Large intestine (tissue), 3 donors: ENCODE measurements around the gene SMYD3. TPM values are rescaled to one million over a fixed set of nuclear protein-coding genes. Genes with fewer than 3 reads are reported as not detected.
"Not testable (repeated sequence)": the region's sequence is repeated elsewhere in the genome, so short reads cannot be mapped to it uniquely, and the experiment has no call there.

ENCODE experiments used
- DNase-seq, 2 donors: peaks; one replicate each; pipeline versions ENCODE4 v3.0.0 to v3.0.0-alpha.2; 2013
- H3K27ac ChIP-seq: one replicate; pipeline ENCODE4 v1.5.1; 2013; ENCODE audit warnings: low read length
- H3K27me3 ChIP-seq: 2 replicates; pipeline ENCODE4 v1.6.1; 2013; ENCODE audit warnings: low read length; ENCODE audit not compliant: control insufficient read depth, insufficient read depth
- H3K36me3 ChIP-seq: 2 replicates; pipeline ENCODE4 v1.6.1; 2013; ENCODE audit warnings: low read length; ENCODE audit not compliant: control insufficient read depth, insufficient read depth
- H3K4me1 ChIP-seq: one replicate; pipeline ENCODE4 v1.6.1; 2013; ENCODE audit warnings: low read length; ENCODE audit not compliant: control insufficient read depth, insufficient read depth
- H3K4me3 ChIP-seq: one replicate; pipeline ENCODE4 v1.5.1; 2013; ENCODE audit warnings: low read length
- H3K9me3 ChIP-seq: one replicate; pipeline ENCODE4 v1.6.1; 2013; ENCODE audit warnings: mild to moderate bottlenecking, low read depth, low read length, moderate library complexity; ENCODE audit not compliant: control insufficient read depth
- WGBS: methylation state at CpG from one replicate; pipeline ENCODE4 v1.1.5; 2013; ENCODE audit warnings: low lambda C conversion rate; ENCODE audit not compliant: insufficient coverage; 5-methylcytosine and 5-hydroxymethylcytosine counted together
- polyA plus RNA-seq: library from polyadenylated mRNA; unstranded; fragments of 120-200 nt; gene quantifications from one replicate; pipeline ENCODE4 v1.2.1, GENCODE V29; 2013

Gene SMYD3
- polyA plus RNA-seq, 1 donor, result 12.0 TPM

DNA sequence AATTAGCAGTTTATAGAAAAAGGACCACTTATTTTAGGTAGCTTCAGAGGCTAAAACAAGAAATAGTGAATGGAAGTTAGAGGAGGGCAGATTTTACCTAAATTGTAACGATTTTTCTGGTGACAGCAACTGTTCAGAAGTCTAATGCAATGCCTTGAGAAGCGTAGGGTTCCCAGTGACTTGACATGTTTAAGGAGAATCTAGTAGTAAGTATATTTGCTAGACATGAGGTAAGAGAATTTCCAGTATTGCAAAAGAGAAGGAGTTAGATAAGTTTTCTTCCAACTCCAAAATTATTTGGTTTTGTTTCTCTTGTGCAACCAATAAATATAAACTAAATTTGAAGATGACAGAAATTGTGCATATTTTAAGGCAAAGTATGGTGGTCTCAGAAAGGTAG, 140.0 kb downstream of the SMYD3 start:
- H3K27me3 ChIP-seq, result no peaks in the 10 kb centered on the region
- no peak for DNase-seq
- H3K27ac ChIP-seq, result no peak overlapping the region
- no peak overlapping the region for H3K4me3 ChIP-seq
- H3K36me3 ChIP-seq, result no peaks in the 10 kb centered on the region
- 100% methylated on average over 2 of the region's 2 CpGs for WGBS
- peaks cover 3% of the 10 kb centered on the region for H3K9me3 ChIP-seq
- H3K4me1 ChIP-seq, result no peaks in the 10 kb centered on the region

DNA sequence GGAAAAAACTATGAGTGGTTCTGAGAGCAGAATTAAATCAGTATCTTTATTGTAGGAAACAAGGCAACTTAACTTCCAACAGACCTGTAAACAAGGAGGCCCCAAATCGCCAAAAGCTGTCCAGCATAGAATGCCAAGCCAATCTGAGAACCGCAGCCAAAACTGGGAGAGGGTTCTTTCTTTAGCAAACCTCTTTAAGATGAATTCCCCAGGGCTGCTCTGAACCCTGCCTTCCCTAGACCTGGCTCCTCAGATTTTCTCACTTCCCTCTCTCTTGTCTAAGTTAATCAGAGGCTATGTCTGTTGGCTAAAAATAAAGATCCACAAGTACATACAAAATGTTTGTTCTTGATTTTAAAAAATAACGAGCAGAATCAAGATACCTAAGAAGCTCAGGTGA, 141.4 kb downstream of the SMYD3 start:
- peaks cover 6% of the 10 kb centered on the region for H3K9me3 ChIP-seq
- DNase-seq, result no peak
- H3K27ac ChIP-seq, result no peak overlapping the region
- 50% methylated on average over 1 of the region's 3 CpGs for WGBS
- H3K36me3 ChIP-seq, result no peaks in the 10 kb centered on the region
- no peaks in the 10 kb centered on the region for H3K27me3 ChIP-seq
- H3K4me3 ChIP-seq, result no peak overlapping the region
- H3K4me1 ChIP-seq, result no peaks in the 10 kb centered on the region

DNA sequence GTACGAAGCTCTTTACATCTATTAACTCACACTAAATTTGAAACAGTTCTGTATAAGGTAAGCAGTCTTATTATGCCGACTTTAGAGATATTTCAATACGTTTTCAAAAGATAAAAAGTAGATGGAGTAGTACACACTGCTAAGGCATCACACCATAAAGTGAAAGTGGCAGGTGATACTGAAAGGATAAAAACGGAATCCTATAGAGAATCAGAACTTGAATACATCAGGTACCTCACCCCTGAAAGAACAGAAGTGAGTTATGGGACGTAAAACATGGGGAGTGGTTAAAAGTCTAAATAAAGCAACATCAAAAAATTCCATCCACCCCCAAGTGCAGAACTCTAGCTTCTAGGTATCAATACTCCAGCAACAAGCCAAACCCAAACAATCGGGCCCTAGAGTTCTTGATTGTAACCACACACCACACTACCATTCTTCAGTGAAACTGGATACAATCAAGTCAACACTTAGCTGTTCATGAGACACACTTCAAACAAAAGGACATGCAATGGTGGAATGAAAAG, 142.6 kb downstream of the SMYD3 start:
- no peaks in the 10 kb centered on the region for H3K27me3 ChIP-seq
- H3K27ac ChIP-seq, result no peak overlapping the region
- no CpG with 5 or more reads among the region's 6 CpGs for WGBS
- peaks cover 9% of the 10 kb centered on the region for H3K9me3 ChIP-seq
- H3K4me3 ChIP-seq, result no peak overlapping the region
- H3K36me3 ChIP-seq, result no peaks in the 10 kb centered on the region
- no peak for DNase-seq
- no peaks in the 10 kb centered on the region for H3K4me1 ChIP-seq

DNA sequence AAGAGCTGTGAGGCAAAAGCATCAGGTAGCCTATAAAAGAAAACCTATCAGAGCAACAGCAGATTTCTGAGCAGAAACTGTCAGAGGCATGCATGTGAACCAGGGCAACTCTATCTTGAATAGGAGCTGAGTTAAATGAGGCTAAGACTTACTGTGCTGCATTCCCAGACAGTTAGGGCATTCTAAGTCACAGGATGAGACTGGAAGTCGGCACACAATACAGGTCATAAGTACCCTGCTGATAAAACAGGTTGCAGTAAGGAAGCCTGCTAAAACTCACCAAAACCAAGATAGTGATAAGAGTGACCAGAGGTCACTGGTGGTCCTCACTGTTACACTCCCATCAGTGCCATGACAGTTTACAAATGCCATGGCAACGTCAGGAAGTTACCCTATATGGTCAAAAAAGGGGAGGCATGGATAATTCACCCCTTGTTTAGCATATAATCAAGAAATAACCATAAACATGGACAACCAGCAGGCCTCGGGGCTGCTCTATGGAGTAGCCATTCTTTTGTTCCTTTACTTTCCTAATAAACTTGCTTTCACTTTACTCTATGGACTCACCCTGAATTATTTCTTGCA, 150.0 kb downstream of the SMYD3 start:
- WGBS, result no CpG with 5 or more reads among the region's 3 CpGs
- H3K27ac ChIP-seq, H3K36me3 ChIP-seq, H3K4me1 ChIP-seq, H3K27me3 ChIP-seq, H3K4me3 ChIP-seq, DNase-seq, H3K9me3 ChIP-seq: not testable (repeated sequence)

DNA sequence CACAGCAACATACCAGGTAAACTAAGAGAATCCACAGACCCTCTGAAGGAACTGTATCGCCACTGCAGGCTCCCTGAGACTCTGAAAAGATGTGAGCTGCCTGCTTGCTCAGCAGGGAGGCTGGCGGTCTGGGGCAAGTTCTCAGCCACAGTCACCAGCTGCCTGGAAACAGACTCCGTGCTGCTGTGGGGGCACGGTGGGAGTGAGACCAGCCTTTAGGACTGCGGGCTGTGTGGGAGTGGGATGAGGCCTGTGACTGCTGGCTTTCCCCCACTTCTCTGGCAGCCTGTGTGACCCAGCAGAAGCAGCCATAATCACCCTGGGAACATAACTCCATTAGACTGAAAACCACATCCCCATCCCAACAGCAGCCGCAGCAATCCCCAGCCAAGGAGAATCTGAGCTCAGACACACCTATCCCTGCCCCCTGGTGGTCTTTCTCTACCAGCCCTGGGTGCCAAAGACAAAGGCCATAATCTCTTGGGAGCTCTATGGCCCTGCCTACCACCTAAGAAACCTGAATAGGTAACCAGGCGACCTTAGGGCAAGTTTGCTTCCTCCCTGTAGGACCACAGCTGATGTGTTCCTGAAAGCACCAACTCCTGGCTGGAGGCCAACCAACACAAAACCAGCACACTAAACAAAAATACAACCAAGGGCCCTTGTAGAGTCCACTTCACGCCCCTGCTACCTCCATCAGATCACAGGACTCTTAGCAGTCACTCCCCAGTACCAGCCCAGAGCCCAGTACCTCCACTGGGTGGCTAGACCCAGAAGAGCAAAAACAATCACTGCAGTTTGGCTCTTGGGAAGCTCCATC, 151.5 kb downstream of the SMYD3 start:
- H3K9me3 ChIP-seq, result peaks cover 3% of the 10 kb centered on the region
- no peak overlapping the region for H3K27ac ChIP-seq
- WGBS, result no CpG with 5 or more reads among the region's 8 CpGs
- no peaks in the 10 kb centered on the region for H3K4me1 ChIP-seq
- H3K36me3 ChIP-seq, result no peaks in the 10 kb centered on the region
- H3K4me3 ChIP-seq, result no peak overlapping the region
- H3K27me3 ChIP-seq, result no peaks in the 10 kb centered on the region
- no peak for DNase-seq

DNA sequence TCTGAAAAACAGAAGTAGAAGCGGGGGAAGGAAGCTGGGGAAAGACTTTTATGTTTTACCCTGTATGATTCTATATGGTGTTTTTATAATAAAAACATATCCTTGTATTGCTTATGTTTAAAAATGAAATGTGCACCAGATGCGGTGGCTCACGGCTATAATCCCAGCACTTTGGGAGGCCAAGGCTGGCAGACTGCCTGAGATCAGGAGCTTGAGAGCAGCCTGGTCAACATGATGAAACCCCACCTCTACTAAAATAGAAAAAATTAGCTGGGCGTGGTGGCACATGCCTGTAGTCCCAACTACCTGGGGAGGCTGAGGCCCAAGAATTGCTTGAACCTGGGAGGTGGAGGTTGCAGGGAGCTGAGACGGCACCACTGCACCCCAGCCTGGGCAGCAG, 155.4 kb downstream of the SMYD3 start:
- H3K4me1 ChIP-seq, result no peaks in the 10 kb centered on the region
- no peak for DNase-seq
- H3K27ac ChIP-seq, result no peak overlapping the region
- no peak overlapping the region for H3K4me3 ChIP-seq
- H3K27me3 ChIP-seq, result no peaks in the 10 kb centered on the region
- no peaks in the 10 kb centered on the region for H3K9me3 ChIP-seq
- WGBS, result 92% methylated on average over 2 of the region's 5 CpGs
- no peaks in the 10 kb centered on the region for H3K36me3 ChIP-seq

DNA sequence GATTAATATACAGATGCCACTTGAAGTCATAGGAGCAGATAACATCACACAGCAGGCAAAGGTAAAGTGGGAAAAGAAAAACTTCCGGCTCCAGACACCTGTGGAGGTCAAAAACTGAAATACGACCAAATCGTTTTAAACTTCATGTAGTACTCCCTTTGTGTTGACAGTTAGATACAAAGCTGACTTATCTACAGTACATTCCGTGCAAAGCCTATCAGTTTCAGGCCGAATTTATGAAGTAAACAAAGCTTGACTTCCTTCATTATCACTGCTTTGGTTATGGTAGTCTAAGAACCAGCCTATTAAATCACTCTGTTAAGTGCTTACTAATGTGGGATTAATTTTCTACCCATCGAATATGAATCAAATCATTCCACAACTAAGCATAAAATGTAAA, 156.3 kb downstream of the SMYD3 start:
- Histone ChIP-seq H3K4me1 (no peaks in the 10 kb centered on the region), H3K9me3 (peaks cover 4% of the 10 kb centered on the region), H3K4me3 (no peak overlapping the region), H3K36me3 (no peaks in the 10 kb centered on the region), H3K27ac (no peak overlapping the region), H3K27me3 (no peaks in the 10 kb centered on the region)
- no CpG with 5 or more reads among the region's 6 CpGs for WGBS
- no peak for DNase-seq

DNA sequence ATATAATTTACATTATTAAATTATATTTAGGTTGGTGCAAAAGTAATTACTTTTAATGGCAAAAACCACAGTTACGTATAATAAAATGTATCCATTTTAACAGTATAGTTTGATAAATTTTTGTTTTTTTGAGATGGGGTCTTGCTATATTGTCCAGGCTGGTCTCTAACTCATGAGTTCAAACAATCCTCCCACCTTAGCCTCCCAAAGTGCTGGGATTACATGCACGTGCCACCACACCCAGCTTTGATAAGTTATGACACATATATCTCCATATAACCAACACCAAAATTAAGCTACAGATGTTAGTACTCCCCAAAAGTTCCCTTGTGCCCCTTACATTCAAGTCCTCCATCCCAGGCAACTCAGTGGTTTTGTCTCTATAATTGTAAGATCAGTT, 163.1 kb downstream of the SMYD3 start:
- no peaks in the 10 kb centered on the region for H3K36me3 ChIP-seq
- no peak overlapping the region for H3K4me3 ChIP-seq
- H3K9me3 ChIP-seq, result peaks cover 11% of the 10 kb centered on the region
- 40% methylated on average over 1 of the region's 2 CpGs for WGBS
- no peaks in the 10 kb centered on the region for H3K4me1 ChIP-seq
- no peak overlapping the region for H3K27ac ChIP-seq
- H3K27me3 ChIP-seq, result no peaks in the 10 kb centered on the region
- no peak for DNase-seq

DNA sequence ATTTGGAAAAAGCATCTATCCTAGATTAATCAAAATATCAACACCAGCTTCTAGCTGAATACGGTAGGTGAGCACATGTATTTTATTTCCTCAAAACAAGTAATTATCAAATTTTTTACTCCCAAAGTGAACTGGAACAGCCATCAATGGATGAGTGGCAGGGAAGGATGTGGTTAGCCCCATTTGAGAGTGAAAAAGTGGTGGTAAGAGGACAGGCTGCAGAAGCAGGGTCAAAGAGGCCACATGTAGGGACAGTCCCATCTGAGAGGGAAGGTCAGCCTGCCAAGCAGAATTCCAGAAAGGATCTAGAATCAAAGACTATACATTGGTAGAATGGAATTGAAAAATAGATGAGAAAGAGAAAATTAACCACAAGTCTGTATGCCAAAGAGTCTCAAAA, 163.8 kb downstream of the SMYD3 start:
- WGBS, result no CpG with 5 or more reads among the region's 1 CpG
- Histone ChIP-seq H3K36me3 (no peaks in the 10 kb centered on the region), H3K9me3 (peaks cover 11% of the 10 kb centered on the region), H3K4me1 (no peaks in the 10 kb centered on the region), H3K4me3 (no peak overlapping the region), H3K27me3 (no peaks in the 10 kb centered on the region), H3K27ac (no peak overlapping the region)
- no peak for DNase-seq

DNA sequence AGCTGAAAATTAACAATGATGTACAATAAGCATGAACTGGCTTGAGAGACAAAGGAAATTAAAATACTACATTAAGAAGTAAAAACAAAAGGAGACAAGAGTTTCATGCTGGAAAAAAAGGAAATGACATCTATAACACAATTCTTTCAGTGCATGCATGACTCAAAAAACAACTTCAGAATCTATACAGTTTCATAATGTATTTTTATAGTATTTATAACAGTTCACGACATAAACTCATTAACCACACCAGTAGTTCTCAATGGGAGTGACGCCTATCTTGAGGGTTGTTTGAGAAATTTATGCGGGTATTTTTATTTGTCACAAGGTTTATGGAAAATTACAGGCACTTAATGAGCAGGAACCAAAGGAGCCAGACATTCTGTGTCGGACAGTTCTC, 168.5 kb downstream of the SMYD3 start:
- WGBS, result 100% methylated on average over 2 of the region's 4 CpGs
- Histone ChIP-seq H3K27ac (no peak overlapping the region), H3K27me3 (no peaks in the 10 kb centered on the region), H3K9me3 (no peaks in the 10 kb centered on the region), H3K4me1 (no peaks in the 10 kb centered on the region), H3K36me3 (no peaks in the 10 kb centered on the region), H3K4me3 (no peak overlapping the region)
- DNase-seq, result no peak
